OCI-LY1 (cell line): ENCODE data around the gene CMC2.

Source experiments
- H2AFZ ChIP-seq: fragments of 200-600 bp; sonication (generic), shearing (Covaris generic); 2 replicates; pipeline ENCODE4 v1.6.0; 2014; ENCODE audit warnings: antibody characterized with exemption, mild to moderate bottlenecking, low read length
- H3F3A ChIP-seq: fragments of 200-600 bp; sonication (generic), shearing (Covaris generic); 2 replicates; pipeline ENCODE4 v1.6.0; 2014; ENCODE audit warnings: mild to moderate bottlenecking, antibody characterized with exemption, low read length, moderate library complexity; ENCODE audit not compliant: insufficient read depth
- H3K27ac ChIP-seq: fragments of 200-600 bp; sonication (generic); 2 replicates; pipeline ENCODE4 v1.5.1; 2014; ENCODE audit warnings: low read length, mixed run types, mild to moderate bottlenecking, low read depth; ENCODE audit not compliant: poor library complexity, severe bottlenecking
- H3K27me3 ChIP-seq: fragments of 200-600 bp; sonication (generic); 2 replicates; pipeline ENCODE4 v1.6.0; 2014; ENCODE audit warnings: antibody characterized with exemption, mild to moderate bottlenecking, low read length, moderate library complexity; ENCODE audit not compliant: insufficient read depth
- H3K36me3 ChIP-seq: fragments of 200-600 bp; sonication (generic); 2 replicates; pipeline ENCODE4 v1.6.1; 2014; ENCODE audit warnings: mild to moderate bottlenecking, antibody characterized with exemption, low read length, moderate library complexity, mixed read lengths; ENCODE audit not compliant: insufficient read depth
- H3K4me1 ChIP-seq: fragments of 200-600 bp; sonication (generic); 2 replicates; pipeline ENCODE4 v1.5.1; 2014; ENCODE audit warnings: mild to moderate bottlenecking, low read length, moderate library complexity; ENCODE audit not compliant: insufficient read depth, severe bottlenecking
- H3K4me2 ChIP-seq: fragments of 200-600 bp; sonication (generic), shearing (Covaris generic); 2 replicates; pipeline ENCODE4 v1.6.1; 2014; ENCODE audit warnings: low read length
- H3K4me3 ChIP-seq: fragments of 200-600 bp; sonication (generic); 2 replicates; pipeline ENCODE4 v1.5.1; 2014; ENCODE audit warnings: low read length, low read depth, mild to moderate bottlenecking, mixed read lengths; ENCODE audit not compliant: poor library complexity, severe bottlenecking
- H3K79me2 ChIP-seq: fragments of 200-600 bp; shearing (Covaris generic); 2 replicates; pipeline ENCODE4 v1.6.1; 2016; ENCODE audit warnings: mixed run types, low read length, mixed read lengths; ENCODE audit not compliant: insufficient read depth
- H3K9ac ChIP-seq: fragments of 200-600 bp; sonication (generic), shearing (Covaris generic); 2 replicates; pipeline ENCODE4 v1.6.1; 2014; ENCODE audit warnings: mild to moderate bottlenecking, low read length, mixed read lengths
- H3K9me2 ChIP-seq: fragments of 200-600 bp; sonication (generic), shearing (Covaris generic); 2 replicates; pipeline ENCODE4 v1.6.1; 2014; ENCODE audit warnings: low read depth, mild to moderate bottlenecking, low read length, mixed read lengths
- H3K9me3 ChIP-seq: fragments of 200-600 bp; shearing (Covaris generic); 2 replicates; pipeline ENCODE4 v1.6.1; 2014; ENCODE audit warnings: low read length, mixed read lengths
- H4K20me1 ChIP-seq: fragments of 200-600 bp; sonication (generic), shearing (Covaris generic); 2 replicates; pipeline ENCODE4 v1.6.0; 2016; ENCODE audit warnings: mild to moderate bottlenecking, low read length; ENCODE audit not compliant: insufficient read depth
- CTCF ChIP-seq: fragments of 200-600 bp; sonication (generic), shearing (Covaris generic); IDR thresholded peaks from 2 replicates; pipeline ENCODE4 v1.5.1; 2017; ENCODE audit warnings: mild to moderate bottlenecking, antibody characterized with exemption, low read length, moderate library complexity, mixed read lengths
- EZH2 ChIP-seq: fragments of 200-600 bp; sonication (generic), shearing (Covaris generic); IDR thresholded peaks from 2 replicates; pipeline ENCODE4 v1.8.0; 2017; ENCODE audit warnings: borderline replicate concordance, mixed run types, mild to moderate bottlenecking, antibody characterized with exemption, low read length, moderate library complexity, mixed read lengths

CMC2 gene

DNA sequence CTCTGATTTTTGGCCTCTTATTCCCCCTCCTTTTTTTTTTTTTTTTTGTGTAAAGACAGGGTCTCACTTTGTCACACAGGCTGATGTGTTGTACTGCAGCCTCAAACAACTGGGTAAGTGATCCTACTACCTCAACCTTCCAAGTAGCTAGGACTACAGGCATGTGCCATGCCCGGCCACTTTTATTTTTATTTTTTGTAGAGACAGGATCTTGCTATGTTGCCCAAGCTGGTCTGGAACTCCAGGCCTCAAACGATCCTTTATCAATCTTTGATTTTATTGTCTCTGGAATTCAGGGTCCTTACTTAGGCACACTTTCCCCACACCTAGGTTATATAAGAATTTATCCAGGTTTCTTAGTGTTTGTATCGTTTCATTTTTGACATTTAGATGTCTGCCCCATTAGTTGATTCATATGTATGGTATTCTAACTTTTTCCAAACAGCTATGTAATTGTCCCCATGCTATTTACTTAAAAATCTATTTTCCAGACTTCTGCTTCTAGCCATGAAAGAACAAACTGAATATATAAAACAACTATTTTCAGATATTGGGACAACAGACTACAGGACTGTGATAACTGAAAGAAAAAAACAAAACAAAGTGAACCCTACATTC lies 13.9 kb downstream of the CMC2 start:
- Histone ChIP-seq H3K36me3 (peaks cover 10% of the 10 kb centered on the region; the same call in 1 of the 2 replicates), H3K4me1 (peaks cover 13% of the 10 kb centered on the region), H3K4me2 (no peak overlapping the region), H3K9me3 (no peaks in the 10 kb centered on the region), H4K20me1 (no peaks in the 10 kb centered on the region), H3K27me3 (no peaks in the 10 kb centered on the region), H3F3A (no peaks in the 10 kb centered on the region), H3K4me3 (no peak overlapping the region), H2AFZ (no peak overlapping the region), H3K79me2 (peaks cover 29% of the 10 kb centered on the region), H3K9ac (no peak overlapping the region), H3K9me2 (no peaks in the 10 kb centered on the region), H3K27ac (no peak overlapping the region)
- TF ChIP-seq EZH2 (no peak), CTCF (no peak)

DNA sequence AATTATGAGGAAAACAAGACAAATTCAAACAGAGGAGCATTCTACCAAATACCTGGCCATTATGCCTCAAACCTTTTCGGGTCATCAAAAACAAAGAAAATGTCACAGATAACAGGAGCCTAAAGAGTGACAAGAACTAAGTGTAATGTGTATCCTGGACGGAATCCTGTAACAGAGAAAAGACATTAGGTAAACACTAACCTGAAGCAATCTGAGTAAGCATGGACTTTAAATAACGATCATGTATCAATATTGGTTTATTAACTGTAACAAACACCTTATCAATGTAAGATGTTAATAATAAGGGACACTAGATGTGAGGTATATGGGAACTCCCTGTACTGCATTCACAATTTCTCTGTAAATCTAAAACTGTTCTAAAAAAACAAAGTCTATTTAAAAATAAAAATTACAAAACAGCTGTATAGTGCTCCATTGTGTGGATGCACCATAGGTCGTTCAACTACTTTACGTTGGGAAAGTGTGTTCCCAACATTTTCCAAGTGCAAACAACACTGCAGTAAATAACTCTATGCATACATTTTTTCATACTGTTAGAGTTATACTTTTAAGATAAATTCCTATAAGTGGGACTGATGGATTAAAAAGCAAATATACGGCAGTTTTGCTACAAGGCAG lies 14.8 kb downstream of the CMC2 start:
- no peaks in the 10 kb centered on the region for H4K20me1 ChIP-seq
- peaks cover 10% of the 10 kb centered on the region; the same call in 1 of the 2 replicates for H3K36me3 ChIP-seq
- H3K79me2 ChIP-seq, result peaks cover 20% of the 10 kb centered on the region
- H3K9ac ChIP-seq, result no peak overlapping the region
- no peaks in the 10 kb centered on the region for H3K9me3 ChIP-seq
- no peak overlapping the region for H2AFZ ChIP-seq
- no peak overlapping the region for H3K4me2 ChIP-seq
- no peaks in the 10 kb centered on the region for H3K27me3 ChIP-seq
- TF ChIP-seq CTCF, result no peak
- no peak for TF ChIP-seq EZH2
- no peak overlapping the region for H3K4me3 ChIP-seq
- H3K9me2 ChIP-seq, result no peaks in the 10 kb centered on the region
- no peak overlapping the region for H3K27ac ChIP-seq
- peaks cover 4% of the 10 kb centered on the region for H3K4me1 ChIP-seq
- H3F3A ChIP-seq, result no peaks in the 10 kb centered on the region

- H3K9ac ChIP-seq, result no peak overlapping the region
- no peak overlapping the region for H2AFZ ChIP-seq
- no peaks in the 10 kb centered on the region for H3K27me3 ChIP-seq
- no peaks in the 10 kb centered on the region for H3K4me1 ChIP-seq
- H4K20me1 ChIP-seq, result no peaks in the 10 kb centered on the region
- TF ChIP-seq EZH2 (no peak), CTCF (no peak)
- peaks cover 11% of the 10 kb centered on the region for H3K79me2 ChIP-seq
- no peaks in the 10 kb centered on the region for H3K9me3 ChIP-seq
- H3K4me3 ChIP-seq, result no peak overlapping the region
- no peak overlapping the region for H3K27ac ChIP-seq
- H3F3A ChIP-seq, result no peaks in the 10 kb centered on the region
- no peaks in the 10 kb centered on the region for H3K9me2 ChIP-seq
- H3K4me2 ChIP-seq, result no peak overlapping the region
- H3K36me3 ChIP-seq, result peaks cover 10% of the 10 kb centered on the region; the same call in 1 of the 2 replicates
These were observed 15.7 kb downstream of the CMC2 start for GRCh38 chr16:80990978-80991377.
